Posterior cingulate gyrus (tissue), 11 donors: ENCODE measurements around the gene NOS1AP.
"Not testable (repeated sequence)": the region's sequence is repeated elsewhere in the genome, so short reads cannot be mapped to it uniquely, and the experiment has no call there.

Experiments used
- DNase-seq, 10 donors: peaks; one replicate each; pipeline versions ENCODE4 v3.0.0 to v3.0.0-alpha.2; 2020 to 2021; ENCODE audit warnings: mixed read lengths in 3 of 10
- intact Hi-C: fragments of 100-400 bp; cut with DNase I; formaldehyde crosslinking; loops from one replicate; pipeline ENCODE4 v1.15.1; 2023

NOS1AP gene

GRCh38 chr1:162187687-162188276 is 118.3 kb downstream of the NOS1AP start:
- DNase-seq: no peak
- intact Hi-C loops: no loop called here

GRCh38 chr1:162189345-162189744 is 119.9 kb downstream of the NOS1AP start:
- intact Hi-C loops: no loop called here
- DNase-seq: no peak

- intact Hi-C loops: no loop called here
- no peak for DNase-seq
Measured at GRCh38 chr1:162191396-162192305, 122.2 kb downstream of the NOS1AP start.

- intact Hi-C loops: no loop called here
- DNase-seq: no peak
Measured at GRCh38 chr1:162192306-162192678, 122.8 kb downstream of the NOS1AP start.

GRCh38 chr1:162192763-162193162 is 123.3 kb downstream of the NOS1AP start:
- intact Hi-C loops: no loop called here
- DNase-seq: no peak

- intact Hi-C loops: no loop called here
- DNase-seq: no peak
Measured at GRCh38 chr1:162193221-162193620, 123.7 kb downstream of the NOS1AP start.

- DNase-seq: no peak
- intact Hi-C loops: no loop called here
Measured at GRCh38 chr1:162193815-162194214, 124.3 kb downstream of the NOS1AP start.

- DNase-seq: no peak
- intact Hi-C loops: no loop called here
Measured at GRCh38 chr1:162195567-162195966, 126.1 kb downstream of the NOS1AP start.

- no peak for DNase-seq
- intact Hi-C loops: no loop called here
Measured at GRCh38 chr1:162196387-162196786, 126.9 kb downstream of the NOS1AP start.

- intact Hi-C loops: no loop called here
- no peak for DNase-seq
Measured at GRCh38 chr1:162197041-162197531, 127.6 kb downstream of the NOS1AP start.

GRCh38 chr1:162197615-162198421 is 128.3 kb downstream of the NOS1AP start:
- peak in 1 of 10 donors; percentile 85 for DNase-seq
- intact Hi-C loops: no loop called here

- intact Hi-C loops: no loop called here
- DNase-seq: no peak
Measured at GRCh38 chr1:162200096-162200847, 130.8 kb downstream of the NOS1AP start.

- DNase-seq, intact Hi-C loops: not testable (repeated sequence)
Measured at GRCh38 chr1:162201062-162201461, 131.6 kb downstream of the NOS1AP start.

GRCh38 chr1:162204129-162204822 is 134.8 kb downstream of the NOS1AP start:
- intact Hi-C loops: no loop called here
- DNase-seq: no peak

- intact Hi-C loops: no loop called here
Measured at GRCh38 chr1:162204823-162205155, 135.3 kb downstream of the NOS1AP start.

GRCh38 chr1:162206300-162206699 is 136.8 kb downstream of the NOS1AP start:
- DNase-seq: no peak
- intact Hi-C loops: no loop called here

More at GRCh38 chr1:162204823-162205155, 135.3 kb downstream of the NOS1AP start:
- no peak for DNase-seq

GRCh38 chr1:162206749-162207635 is 137.5 kb downstream of the NOS1AP start:
- intact Hi-C loops: no loop called here
- DNase-seq: no peak

- intact Hi-C loops: no loop called here
- DNase-seq: no peak
Measured at GRCh38 chr1:162207862-162208261, 138.4 kb downstream of the NOS1AP start.

GRCh38 chr1:162210196-162210595 is 140.7 kb downstream of the NOS1AP start:
- no peak for DNase-seq
- intact Hi-C loops: no loop called here
